Measurements from ENCODE around the gene KCNK18. TPM values are rescaled to one million over a fixed set of nuclear protein-coding genes. Genes with fewer than 3 reads are reported as not detected.

The KCNK18 gene
- total and polyA plus RNA-seq, 3 experiments from 2014 or later: not detected

GRCh38 chr10:117239051-117239450 lies 41.8 kb downstream of the KCNK18 start:
- no peak overlapping the region for H3K27ac Mint-ChIP-seq
- Histone ChIP-seq H3K9me3 (ENCODE audit: low read length) (no peaks in the 10 kb centered on the region), H3K36me3 (ENCODE audit: insufficient read depth, low read length) (no peaks in the 10 kb centered on the region), H3K27ac (ENCODE audit: low read depth, low read length) (no peak overlapping the region), H3K4me3 (ENCODE audit: low read length) (no peak overlapping the region), H3K27me3 (ENCODE audit: insufficient read depth, low read length, poor library complexity, severe bottlenecking) (no peaks in the 10 kb centered on the region), H3K4me1 (ENCODE audit: insufficient read depth, low read length) (no peaks in the 10 kb centered on the region)
- no peak for DNase-seq
- no peak overlapping the region for H3K4me3 Mint-ChIP-seq
- CTCF ChIA-PET: no interaction called here
- POLR2A ChIA-PET: no interaction called here
- H3K36me3 Mint-ChIP-seq: no peaks in the 10 kb centered on the region
- peaks cover 3 to 14% (median 6%) of the 10 kb centered on the region in 3 donors for H3K4me1 Mint-ChIP-seq
- H3K27me3 Mint-ChIP-seq: peaks cover 20 to 43% of the 10 kb centered on the region in 2 donors
- no peaks in the 10 kb centered on the region for H3K9me3 Mint-ChIP-seq

DNA sequence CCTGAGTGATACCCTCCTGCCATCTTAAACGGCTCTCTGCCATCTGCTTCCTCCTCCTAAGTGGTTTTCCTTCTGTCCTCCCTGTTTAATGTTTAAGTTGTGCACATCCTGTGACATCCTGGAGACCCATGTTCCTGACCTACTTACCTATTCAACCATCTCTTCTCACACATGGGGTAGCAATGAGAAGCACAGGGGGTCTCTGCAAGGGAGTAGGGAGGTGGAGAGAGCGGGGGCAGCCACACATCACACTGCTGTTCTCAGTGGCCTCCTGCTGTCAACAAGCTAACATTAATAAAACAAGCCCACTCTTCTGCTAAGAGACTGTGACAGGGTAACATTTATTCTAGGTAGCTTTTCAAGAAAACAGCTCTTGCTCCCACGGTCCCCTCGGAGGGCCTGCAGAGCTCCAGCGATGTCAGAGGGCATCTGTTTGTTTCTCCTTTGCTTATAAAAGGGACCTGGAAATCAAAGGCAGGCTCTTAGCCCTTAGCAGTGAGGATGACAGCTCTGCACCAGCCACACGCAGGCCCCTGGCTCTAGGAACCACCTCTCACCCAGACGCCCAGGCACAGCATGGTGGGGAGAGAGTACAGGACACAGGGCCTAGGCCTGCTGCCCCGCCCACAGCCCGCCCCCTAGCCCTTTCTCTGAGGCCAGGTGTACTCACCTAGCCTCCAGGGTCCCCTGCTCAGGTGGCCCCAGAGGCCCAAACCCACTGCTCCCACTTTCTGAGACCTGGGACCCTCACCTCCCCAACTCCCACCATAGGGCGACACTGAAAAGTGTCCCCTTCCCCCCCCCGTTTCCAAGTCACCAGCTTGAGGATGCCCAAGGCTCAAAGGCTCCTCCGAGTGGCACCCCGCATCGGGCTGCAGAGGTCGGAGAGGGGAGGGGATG lies 42.7 kb downstream of the KCNK18 start:
- H3K9me3 ChIP-seq (ENCODE audit: low read length): no peaks in the 10 kb centered on the region
- no peak overlapping the region for H3K4me3 ChIP-seq (ENCODE audit: low read length)
- Mint-ChIP-seq H3K4me3 (no peak overlapping the region), H3K4me1 (peaks cover 3 to 14% (median 6%) of the 10 kb centered on the region in 3 donors), H3K9me3 (no peaks in the 10 kb centered on the region), H3K36me3 (no peaks in the 10 kb centered on the region), H3K27me3 (peaks cover 20 to 49% of the 10 kb centered on the region in 2 donors), H3K27ac (no peak overlapping the region)
- ChIA-PET POLR2A (no interaction called here), CTCF (no interaction called here)
- H3K36me3 ChIP-seq (ENCODE audit: insufficient read depth, low read length): no peaks in the 10 kb centered on the region
- H3K4me1 ChIP-seq (ENCODE audit: insufficient read depth, low read length): no peaks in the 10 kb centered on the region
- DNase-seq: no peak
- no peak overlapping the region for H3K27ac ChIP-seq (ENCODE audit: low read depth, low read length)
- H3K27me3 ChIP-seq (ENCODE audit: insufficient read depth, low read length, poor library complexity, severe bottlenecking): peaks cover 3% of the 10 kb centered on the region

DNA sequence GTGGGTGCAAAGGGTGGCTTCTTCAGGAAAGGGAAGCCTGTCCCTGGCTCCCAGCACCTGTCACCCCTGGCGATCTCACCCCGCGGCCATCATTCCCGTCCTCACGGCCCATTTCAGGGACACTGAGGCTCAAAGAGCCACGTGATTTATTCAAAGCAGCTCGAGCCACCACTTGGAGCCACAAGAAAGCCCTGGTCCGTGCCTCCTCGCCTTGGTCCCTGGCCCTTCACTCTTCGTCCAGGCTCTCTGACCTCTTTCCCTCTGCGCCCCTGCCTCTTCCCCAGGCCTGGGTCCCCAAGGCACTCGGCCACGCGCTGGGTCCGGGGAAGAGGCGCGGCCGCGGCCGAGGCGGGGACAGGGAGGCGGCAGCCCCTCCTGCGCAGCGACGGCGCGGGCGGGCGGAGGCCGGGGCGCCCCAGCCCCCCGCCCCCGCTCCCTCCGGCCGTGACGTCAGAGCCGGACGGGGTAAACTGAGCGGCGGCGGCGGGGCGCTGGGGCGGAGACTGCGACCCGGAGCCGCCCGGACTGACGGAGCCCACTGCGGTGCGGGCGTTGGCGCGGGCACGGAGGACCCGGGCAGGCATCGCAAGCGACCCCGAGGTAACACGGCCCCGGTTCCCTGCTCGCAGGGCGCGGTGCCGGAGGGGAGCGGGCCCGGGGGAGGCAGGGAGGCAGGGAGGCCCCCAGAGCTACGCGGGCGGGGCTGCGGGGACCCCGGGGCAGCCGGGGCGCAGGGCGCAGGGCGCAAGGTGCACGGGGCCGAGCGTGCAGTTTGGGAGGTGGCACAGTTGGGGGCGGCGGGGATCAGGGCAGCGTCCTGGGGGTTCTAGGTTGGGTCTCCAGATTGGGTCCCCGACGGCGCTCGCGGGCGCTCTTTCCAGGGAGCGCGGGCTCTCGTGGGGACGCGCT lies 43.6 kb downstream of the KCNK18 start, which contains the start of gene SLC18A2:
Gene SLC18A2 (plus strand): TSS at position 494 of the 909 bp plus-strand sequence. CDS start 580 bp downstream, outside the sequence.
- Mint-ChIP-seq H3K27ac (peak within 1 kb of the TSS in 1 of 8 donors; percentile 57), H3K4me3 (peak within 1 kb of the TSS in 5 of 7 donors; percentile 33 to 84 (median 54))

GRCh38 chr10:117241541-117242462 lies 44.5 kb downstream of the KCNK18 start:
- CTCF ChIA-PET: no interaction called here
- peaks cover 15 to 55% of the 10 kb centered on the region in 2 donors for H3K27me3 Mint-ChIP-seq
- Histone ChIP-seq H3K4me3 (ENCODE audit: low read length) (no peak overlapping the region), H3K9me3 (ENCODE audit: low read length) (no peaks in the 10 kb centered on the region), H3K27me3 (ENCODE audit: insufficient read depth, low read length, poor library complexity, severe bottlenecking) (peaks cover 3% of the 10 kb centered on the region), H3K36me3 (ENCODE audit: insufficient read depth, low read length) (no peaks in the 10 kb centered on the region), H3K4me1 (ENCODE audit: insufficient read depth, low read length) (no peaks in the 10 kb centered on the region), H3K27ac (ENCODE audit: low read depth, low read length) (no peak overlapping the region)
- H3K4me1 Mint-ChIP-seq: peaks cover 3 to 14% (median 6%) of the 10 kb centered on the region in 3 donors
- no peaks in the 10 kb centered on the region for H3K36me3 Mint-ChIP-seq
- H3K9me3 Mint-ChIP-seq: no peaks in the 10 kb centered on the region
- H3K27ac Mint-ChIP-seq: peak overlapping the region in 1 of 8 donors; percentile 57
- peak overlapping the region in 5 of 7 donors; percentile 33 to 84 (median 54) for H3K4me3 Mint-ChIP-seq
- DNase-seq: no peak
- POLR2A ChIA-PET: no interaction called here

More for the DNA sequence above, 43.6 kb downstream of the KCNK18 start, which contains the start of gene SLC18A2:
- CTCF ChIA-PET: no interaction called here
- no peaks in the 10 kb centered on the region for H3K36me3 Mint-ChIP-seq
- DNase-seq: no peak
- POLR2A ChIA-PET: no interaction called here
- Histone ChIP-seq H3K36me3 (ENCODE audit: insufficient read depth, low read length) (no peaks in the 10 kb centered on the region), H3K4me1 (ENCODE audit: insufficient read depth, low read length) (no peaks in the 10 kb centered on the region), H3K27ac (ENCODE audit: low read depth, low read length) (no peak within 1 kb of the TSS), H3K9me3 (ENCODE audit: low read length) (no peaks in the 10 kb centered on the region), H3K4me3 (ENCODE audit: low read length) (no peak within 1 kb of the TSS), H3K27me3 (ENCODE audit: insufficient read depth, low read length, poor library complexity, severe bottlenecking) (peaks cover 3% of the 10 kb centered on the region)
- H3K4me1 Mint-ChIP-seq: peaks cover 3 to 14% (median 6%) of the 10 kb centered on the region in 3 donors
- H3K27me3 Mint-ChIP-seq: peaks cover 17 to 58% of the 10 kb centered on the region in 2 donors
- no peaks in the 10 kb centered on the region for H3K9me3 Mint-ChIP-seq

- Mint-ChIP-seq H3K27me3 (peaks cover 18 to 61% of the 10 kb centered on the region in 2 donors), H3K4me1 (peaks cover 3 to 16% (median 6%) of the 10 kb centered on the region in 3 donors)
- CTCF ChIA-PET: no interaction called here
Measured at GRCh38 chr10:117242463-117242832, 45.2 kb downstream of the KCNK18 start.

DNA sequence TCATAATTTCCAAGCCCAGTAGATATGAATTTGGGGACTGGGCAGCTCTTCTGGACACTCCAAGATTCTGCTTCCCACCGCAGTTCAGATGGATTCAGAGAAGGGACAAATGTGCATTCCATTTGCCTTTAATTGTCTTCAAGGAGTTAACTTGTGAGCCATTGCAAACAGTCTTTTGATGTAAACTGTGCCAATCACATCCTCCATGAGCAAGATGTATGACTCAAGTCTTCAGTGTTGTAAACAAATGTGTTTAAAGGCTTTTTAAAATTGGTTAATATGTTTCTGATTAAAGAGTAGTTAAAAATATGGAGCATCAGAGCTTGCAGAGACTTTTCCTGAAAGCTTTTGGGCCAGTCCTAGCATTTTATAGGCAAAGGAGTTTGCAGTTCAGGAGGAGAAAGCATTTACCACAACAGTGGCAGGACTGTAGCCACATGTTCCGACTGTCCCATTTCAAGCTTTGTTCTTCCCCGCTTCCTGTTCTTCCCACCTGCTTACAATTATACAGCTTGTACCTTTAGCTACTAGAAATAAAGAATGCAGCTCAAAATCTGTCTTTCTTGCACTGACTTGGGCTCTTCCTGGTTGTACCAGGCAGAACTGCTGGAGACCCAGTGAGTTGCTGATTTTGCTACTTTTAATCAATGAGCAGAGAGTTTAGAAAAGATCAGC lies 49.8 kb downstream of the KCNK18 start:
- Mint-ChIP-seq H3K27me3 (peaks cover 10 to 63% of the 10 kb centered on the region in 2 donors), H3K36me3 (no peaks in the 10 kb centered on the region), H3K4me3 (no peak overlapping the region), H3K27ac (no peak overlapping the region), H3K4me1 (peaks cover 0 to 22% (median 2%) of the 10 kb centered on the region in 3 donors), H3K9me3 (no peaks in the 10 kb centered on the region)
- Histone ChIP-seq H3K27me3 (ENCODE audit: insufficient read depth, low read length, poor library complexity, severe bottlenecking) (peaks cover 3% of the 10 kb centered on the region), H3K4me1 (ENCODE audit: insufficient read depth, low read length) (no peaks in the 10 kb centered on the region), H3K27ac (ENCODE audit: low read depth, low read length) (no peak overlapping the region), H3K36me3 (ENCODE audit: insufficient read depth, low read length) (no peaks in the 10 kb centered on the region), H3K4me3 (ENCODE audit: low read length) (no peak overlapping the region), H3K9me3 (ENCODE audit: low read length) (no peaks in the 10 kb centered on the region)
- DNase-seq: no peak
- POLR2A ChIA-PET: no interaction called here
- CTCF ChIA-PET: no interaction called here

More at GRCh38 chr10:117242463-117242832, 45.2 kb downstream of the KCNK18 start:
- H3K36me3 ChIP-seq (ENCODE audit: insufficient read depth, low read length): no peaks in the 10 kb centered on the region
- no peak overlapping the region for H3K4me3 ChIP-seq (ENCODE audit: low read length)
- Mint-ChIP-seq H3K36me3 (no peaks in the 10 kb centered on the region), H3K27ac (no peak overlapping the region), H3K4me3 (no peak overlapping the region), H3K9me3 (no peaks in the 10 kb centered on the region)
- no peak overlapping the region for H3K27ac ChIP-seq (ENCODE audit: low read depth, low read length)
- no peaks in the 10 kb centered on the region for H3K9me3 ChIP-seq (ENCODE audit: low read length)
- no peaks in the 10 kb centered on the region for H3K4me1 ChIP-seq (ENCODE audit: insufficient read depth, low read length)
- no peak for DNase-seq
- POLR2A ChIA-PET: no interaction called here
- peaks cover 3% of the 10 kb centered on the region for H3K27me3 ChIP-seq (ENCODE audit: insufficient read depth, low read length, poor library complexity, severe bottlenecking)

- no peaks in the 10 kb centered on the region for H3K4me1 ChIP-seq (ENCODE audit: insufficient read depth, low read length)
- CTCF ChIA-PET: no interaction called here
- no peaks in the 10 kb centered on the region for H3K9me3 ChIP-seq (ENCODE audit: low read length)
- Mint-ChIP-seq H3K27me3 (peaks cover 6 to 53% of the 10 kb centered on the region in 2 donors), H3K9me3 (no peaks in the 10 kb centered on the region), H3K4me3 (no peak overlapping the region), H3K27ac (no peak overlapping the region), H3K4me1 (peaks cover 0 to 18% (median 0%) of the 10 kb centered on the region in 3 donors), H3K36me3 (no peaks in the 10 kb centered on the region)
- peaks cover 3% of the 10 kb centered on the region for H3K27me3 ChIP-seq (ENCODE audit: insufficient read depth, low read length, poor library complexity, severe bottlenecking)
- H3K36me3 ChIP-seq (ENCODE audit: insufficient read depth, low read length): no peaks in the 10 kb centered on the region
- DNase-seq: no peak
- POLR2A ChIA-PET: no interaction called here
- no peak overlapping the region for H3K27ac ChIP-seq (ENCODE audit: low read depth, low read length)
- no peak overlapping the region for H3K4me3 ChIP-seq (ENCODE audit: low read length)
Measured at GRCh38 chr10:117248750-117249465, 51.6 kb downstream of the KCNK18 start.

All from CD8-positive, alpha-beta memory T cell (primary cell).